Natural killer cell (primary cell): ENCODE results near the gene KCNJ10. TPM values are rescaled to one million over a fixed set of nuclear protein-coding genes. Genes with fewer than 3 reads are reported as not detected.

Source experiments
- ATAC-seq, 3 donors: fragments of 150-1000 bp in 2 of 3; fragments of 200-7000 bp in 1 of 3; cut with Tn5 transposase; 1 replicate in 1 of 3; 2 replicates in 2 of 3; pipeline ENCODE4 v1.10.0; 2021; ENCODE audit warnings: mild to moderate bottlenecking in 2 of 3, moderate library complexity in 2 of 3
- DNase-seq, 2 donors: peaks; one replicate each; pipeline versions ENCODE4 v3.0.0 to v3.0.0-alpha.2; 2013 to 2021; ENCODE audit warnings: mixed read lengths in 1 of 2
- H3K27ac ChIP-seq: one replicate; pipeline ENCODE4 v1.5.1; 2013; ENCODE audit warnings: mild to moderate bottlenecking, low read length
- H3K27me3 ChIP-seq: one replicate; pipeline ENCODE4 v1.6.1; 2013; ENCODE audit warnings: low read length; ENCODE audit not compliant: control insufficient read depth, insufficient read depth
- H3K36me3 ChIP-seq: one replicate; pipeline ENCODE4 v1.6.1; 2013; ENCODE audit warnings: low read length; ENCODE audit not compliant: control insufficient read depth, insufficient read depth
- H3K4me1 ChIP-seq: one replicate; pipeline ENCODE4 v1.6.1; 2013; ENCODE audit warnings: low read length; ENCODE audit not compliant: control insufficient read depth, insufficient read depth
- H3K4me3 ChIP-seq: one replicate; pipeline ENCODE4 v1.5.1; 2013; ENCODE audit warnings: low read length
- H3K9me3 ChIP-seq: one replicate; pipeline ENCODE4 v1.6.1; 2013; ENCODE audit warnings: low read length; ENCODE audit not compliant: control insufficient read depth, insufficient read depth
- H3K27ac Mint-ChIP-seq, 2 donors: one replicate each; pipeline ENCODE4 v1.8.0; 2022; ENCODE audit warnings: mild to moderate bottlenecking in 2 of 2, mixed read lengths in 2 of 2, moderate library complexity in 1 of 2
- H3K27me3 Mint-ChIP-seq, 2 donors: one replicate each; pipeline ENCODE4 v1.8.0; 2022; ENCODE audit warnings: low read depth in 2 of 2, mixed read lengths in 2 of 2
- H3K36me3 Mint-ChIP-seq: one replicate; pipeline ENCODE4 v1.8.0; 2022; ENCODE audit warnings: mixed read lengths
- H3K4me1 Mint-ChIP-seq, 2 donors: one replicate each; pipeline ENCODE4 v1.8.0; 2022; ENCODE audit warnings: mixed read lengths in 2 of 2
- H3K4me3 Mint-ChIP-seq: one replicate; pipeline ENCODE4 v1.8.0; 2022; ENCODE audit warnings: mild to moderate bottlenecking, moderate library complexity, mixed read lengths
- H3K9me3 Mint-ChIP-seq, 2 donors: one replicate each; pipeline ENCODE4 v1.8.0; 2022; ENCODE audit warnings: mixed read lengths in 2 of 2
- WGBS: methylation state at CpG from one replicate; pipeline ENCODE4 v1.1.7; 2013; ENCODE audit warnings: missing lambda C conversion rate; ENCODE audit not compliant: insufficient coverage; 5-methylcytosine and 5-hydroxymethylcytosine counted together
- intact Hi-C: fragments of 100-400 bp; cut with micrococcal nuclease; formaldehyde crosslinking; loops from one replicate; pipeline ENCODE4 v1.14.2; 2022
- total RNA-seq, 4 donors: library from RNA; stranded (reverse); fragments of 120-200 nt in 1 of 4; gene quantifications; one replicate each; pipeline versions ENCODE4 v1.2.3 to v1.2.4, GENCODE V29; 2013 to 2022
- TF ChIP-seq, protein P1 (sequence below): fragments of 200-600 bp; IDR thresholded peaks from one replicate; pipeline ENCODE4 v1.8.0; 2022; ENCODE audit warnings: antibody characterized with exemption

KCNJ10 gene
- total RNA-seq, 3 donors from 2014 or later (not counting 1 experiment from before 2014, with no cell fraction given) = not detected

GRCh38 chr1:160077486-160077885 is 7.5 kb upstream of the KCNJ10 start:
- no peak overlapping the region for H3K4me3 ChIP-seq
- intact Hi-C loops = no loop called here
- Mint-ChIP-seq H3K27me3 (peaks cover 37 to 65% of the 10 kb centered on the region in 2 donors), H3K27ac (no peak overlapping the region), H3K4me1 (no peaks in the 10 kb centered on the region), H3K4me3 (no peak overlapping the region), H3K36me3 (no peaks in the 10 kb centered on the region), H3K9me3 (no peaks in the 10 kb centered on the region)
- no peaks in the 10 kb centered on the region for H3K9me3 ChIP-seq
- H3K27ac ChIP-seq = no peak overlapping the region
- H3K27me3 ChIP-seq = peaks cover 22% of the 10 kb centered on the region
- ATAC-seq (no peak), DNase-seq (no peak)
- no peaks in the 10 kb centered on the region for H3K36me3 ChIP-seq
- no peaks in the 10 kb centered on the region for H3K4me1 ChIP-seq
- TF ChIP-seq, protein P1, sequence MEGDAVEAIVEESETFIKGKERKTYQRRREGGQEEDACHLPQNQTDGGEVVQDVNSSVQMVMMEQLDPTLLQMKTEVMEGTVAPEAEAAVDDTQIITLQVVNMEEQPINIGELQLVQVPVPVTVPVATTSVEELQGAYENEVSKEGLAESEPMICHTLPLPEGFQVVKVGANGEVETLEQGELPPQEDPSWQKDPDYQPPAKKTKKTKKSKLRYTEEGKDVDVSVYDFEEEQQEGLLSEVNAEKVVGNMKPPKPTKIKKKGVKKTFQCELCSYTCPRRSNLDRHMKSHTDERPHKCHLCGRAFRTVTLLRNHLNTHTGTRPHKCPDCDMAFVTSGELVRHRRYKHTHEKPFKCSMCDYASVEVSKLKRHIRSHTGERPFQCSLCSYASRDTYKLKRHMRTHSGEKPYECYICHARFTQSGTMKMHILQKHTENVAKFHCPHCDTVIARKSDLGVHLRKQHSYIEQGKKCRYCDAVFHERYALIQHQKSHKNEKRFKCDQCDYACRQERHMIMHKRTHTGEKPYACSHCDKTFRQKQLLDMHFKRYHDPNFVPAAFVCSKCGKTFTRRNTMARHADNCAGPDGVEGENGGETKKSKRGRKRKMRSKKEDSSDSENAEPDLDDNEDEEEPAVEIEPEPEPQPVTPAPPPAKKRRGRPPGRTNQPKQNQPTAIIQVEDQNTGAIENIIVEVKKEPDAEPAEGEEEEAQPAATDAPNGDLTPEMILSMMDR = no peak

- TF ChIP-seq, protein P1 = no peak
- WGBS = 88% methylated on average over 3 of the region's 3 CpGs
- Histone ChIP-seq H3K4me3 (no peak overlapping the region), H3K36me3 (no peaks in the 10 kb centered on the region), H3K27ac (no peak overlapping the region), H3K4me1 (no peaks in the 10 kb centered on the region), H3K27me3 (peaks cover 22% of the 10 kb centered on the region), H3K9me3 (no peaks in the 10 kb centered on the region)
- H3K36me3 Mint-ChIP-seq = no peaks in the 10 kb centered on the region
- intact Hi-C loops = no loop called here
- no peaks in the 10 kb centered on the region for H3K9me3 Mint-ChIP-seq
- H3K4me3 Mint-ChIP-seq = no peak overlapping the region
- peaks cover 0 to 7% of the 10 kb centered on the region in 2 donors for H3K4me1 Mint-ChIP-seq
- ATAC-seq = no peak
- no peak overlapping the region for H3K27ac Mint-ChIP-seq
- no peak for DNase-seq
- peaks cover 38 to 53% of the 10 kb centered on the region in 2 donors for H3K27me3 Mint-ChIP-seq
Measured at GRCh38 chr1:160076295-160076694, 6.3 kb upstream of the KCNJ10 start.

GRCh38 chr1:160075836-160076235 is 5.9 kb upstream of the KCNJ10 start:
- H3K4me3 Mint-ChIP-seq = no peak overlapping the region
- Histone ChIP-seq H3K9me3 (no peaks in the 10 kb centered on the region), H3K4me1 (peaks cover 1% of the 10 kb centered on the region), H3K27ac (no peak overlapping the region), H3K36me3 (no peaks in the 10 kb centered on the region), H3K4me3 (no peak overlapping the region), H3K27me3 (peaks cover 23% of the 10 kb centered on the region)
- ATAC-seq = no peak
- 45% methylated on average over 1 of the region's 2 CpGs for WGBS
- H3K27me3 Mint-ChIP-seq = peaks cover 35 to 49% of the 10 kb centered on the region in 2 donors
- no peak for DNase-seq
- intact Hi-C loops = no loop called here
- TF ChIP-seq, protein P1 = no peak
- no peak overlapping the region for H3K27ac Mint-ChIP-seq
- H3K36me3 Mint-ChIP-seq = no peaks in the 10 kb centered on the region
- peaks cover 0 to 7% of the 10 kb centered on the region in 2 donors for H3K4me1 Mint-ChIP-seq
- no peaks in the 10 kb centered on the region for H3K9me3 Mint-ChIP-seq

DNA sequence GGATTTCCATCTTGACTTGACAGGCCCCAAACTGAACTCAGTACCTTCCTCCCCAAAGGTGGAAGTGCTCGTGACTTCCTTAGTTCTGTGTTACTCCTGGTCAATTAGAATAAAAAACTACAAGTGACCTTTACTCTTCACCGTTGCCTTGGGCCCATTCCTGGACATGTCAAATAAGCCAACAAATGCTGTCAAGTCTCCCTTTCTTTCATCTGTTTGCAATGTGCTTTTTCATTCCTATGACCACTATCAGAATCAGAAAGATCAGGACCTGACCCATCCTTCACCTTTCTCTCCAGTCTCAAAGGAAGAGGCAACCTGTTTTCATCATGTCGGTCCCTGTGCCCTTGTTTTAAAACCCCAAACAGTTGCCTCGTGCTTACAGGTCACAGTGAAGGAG is 4.9 kb upstream of the KCNJ10 start:
- peaks cover 6 to 17% of the 10 kb centered on the region in 2 donors for H3K4me1 Mint-ChIP-seq
- TF ChIP-seq, protein P1 = no peak
- H3K4me1 ChIP-seq = peaks cover 10% of the 10 kb centered on the region
- H3K36me3 Mint-ChIP-seq = no peaks in the 10 kb centered on the region
- DNase-seq = no peak
- no peaks in the 10 kb centered on the region for H3K36me3 ChIP-seq
- H3K27ac ChIP-seq = no peak overlapping the region
- no peaks in the 10 kb centered on the region for H3K9me3 Mint-ChIP-seq
- H3K27me3 ChIP-seq = peaks cover 22% of the 10 kb centered on the region
- WGBS = 63% methylated on average over 4 of the region's 4 CpGs
- no peak for ATAC-seq
- H3K4me3 ChIP-seq = no peak overlapping the region
- intact Hi-C loops = no loop called here
- peaks cover 35 to 39% of the 10 kb centered on the region in 2 donors for H3K27me3 Mint-ChIP-seq
- no peak overlapping the region for H3K4me3 Mint-ChIP-seq
- H3K9me3 ChIP-seq = no peaks in the 10 kb centered on the region
- H3K27ac Mint-ChIP-seq = no peak overlapping the region
